ENCODE results near the gene TRIM32. TPM values are rescaled to one million over a fixed set of nuclear protein-coding genes. Genes with fewer than 3 reads are reported as not detected.

TRIM32 gene
- total RNA-seq (2014; rRNA removed; shearing (Covaris generic)), result 26.3 and 34.2 TPM in 2 replicates
- polyA plus RNA-seq (2015; cell fraction: cytosol; rRNA removed), result 21.2 and 23.1 TPM in 2 replicates
- 37.4 and 40.2 TPM in 2 replicates for polyA plus RNA-seq (2015; cell fraction: nucleus; rRNA removed)

GRCh38 chr9:116687074-116687753 is at the start of gene TRIM32:
TSS of gene TRIM32 (plus strand) at chr9:116687305. CDS start at chr9:116697743, 10,438 bp downstream.
- DNase-seq (ENCODE audit: low read depth), result peak; percentile 82

GRCh38 chr9:116639251-116639741 is 47.8 kb upstream of the TRIM32 start:
- DNase-seq (ENCODE audit: low read depth), result peak; percentile 51

- no peak for DNase-seq (ENCODE audit: low read depth)
Measured at GRCh38 chr9:116641292-116642059, 45.6 kb upstream of the TRIM32 start.

GRCh38 chr9:116643691-116644090 is 43.4 kb upstream of the TRIM32 start:
- no peak for DNase-seq (ENCODE audit: low read depth)

GRCh38 chr9:116644091-116644688 is 42.9 kb upstream of the TRIM32 start:
- no peak for DNase-seq (ENCODE audit: low read depth)

- DNase-seq (ENCODE audit: low read depth), result peak; percentile 58
Measured at GRCh38 chr9:116646661-116647514, 40.2 kb upstream of the TRIM32 start.

- no peak for DNase-seq (ENCODE audit: low read depth)
Measured at GRCh38 chr9:116647515-116647809, 39.6 kb upstream of the TRIM32 start.

GRCh38 chr9:116653348-116654058 is 33.6 kb upstream of the TRIM32 start:
- no peak for DNase-seq (ENCODE audit: low read depth)

GRCh38 chr9:116654059-116654355 is 33.1 kb upstream of the TRIM32 start:
- no peak for DNase-seq (ENCODE audit: low read depth)

GRCh38 chr9:116656501-116656971 is 30.6 kb upstream of the TRIM32 start:
- DNase-seq (ENCODE audit: low read depth), result no peak

GRCh38 chr9:116656977-116657376 is 30.1 kb upstream of the TRIM32 start:
- no peak for DNase-seq (ENCODE audit: low read depth)

- no peak for DNase-seq (ENCODE audit: low read depth)
Measured at GRCh38 chr9:116658265-116658664, 28.8 kb upstream of the TRIM32 start.

GRCh38 chr9:116661037-116661954 is 25.8 kb upstream of the TRIM32 start:
- peak; percentile 73 for DNase-seq (ENCODE audit: low read depth)

GRCh38 chr9:116662646-116663310 is 24.3 kb upstream of the TRIM32 start:
- no peak for DNase-seq (ENCODE audit: low read depth)

- DNase-seq (ENCODE audit: low read depth), result no peak
Measured at GRCh38 chr9:116663581-116663980, 23.5 kb upstream of the TRIM32 start.

GRCh38 chr9:116668970-116669695 is 18.0 kb upstream of the TRIM32 start:
- no peak for DNase-seq (ENCODE audit: low read depth)

GRCh38 chr9:116671605-116672004 is 15.5 kb upstream of the TRIM32 start:
- DNase-seq (ENCODE audit: low read depth), result no peak

GRCh38 chr9:116673375-116673774 is 13.7 kb upstream of the TRIM32 start:
- no peak for DNase-seq (ENCODE audit: low read depth)
